WERI-Rb-1 (cell line): Measurements from ENCODE around the gene SAMD7.

Experiments
- DNase-seq: peaks from one replicate; pipeline ENCODE4 v3.0.0-alpha.2; 2020
- H3K27ac ChIP-seq: fragments of 250-450 bp; sonication (Bioruptor Pico); 2 replicates; pipeline ENCODE4 v1.5.1; 2020; ENCODE audit warnings: mild to moderate bottlenecking, moderate library complexity
- H3K27me3 ChIP-seq: fragments of 250-450 bp; sonication (Bioruptor Pico); 2 replicates; pipeline ENCODE4 v1.5.1; 2021; ENCODE audit warnings: mild to moderate bottlenecking, low read depth, moderate library complexity; ENCODE audit not compliant: insufficient read depth, severe bottlenecking
- H3K36me3 ChIP-seq: fragments of 250-450 bp; sonication (Bioruptor Pico); 2 replicates; pipeline ENCODE4 v1.5.1; 2020; ENCODE audit warnings: mild to moderate bottlenecking, moderate library complexity
- H3K4me3 ChIP-seq: 2 replicates; pipeline ENCODE4 v1.5.1; 2011; ENCODE audit warnings: low read depth, mild to moderate bottlenecking, control low read depth, low read length
- H3K9me3 ChIP-seq: fragments of 250-450 bp; sonication (Bioruptor Pico); 2 replicates; pipeline ENCODE4 v1.5.1; 2021; ENCODE audit warnings: mild to moderate bottlenecking, moderate library complexity; ENCODE audit not compliant: severe bottlenecking
- TF ChIP-seq, protein P1 (sequence below): IDR thresholded peaks from 2 replicates; pipeline ENCODE4 v1.5.1; 2011; ENCODE audit warnings: low read depth, mild to moderate bottlenecking, control low read depth, inconsistent platforms, low read length

Gene SAMD7

DNA sequence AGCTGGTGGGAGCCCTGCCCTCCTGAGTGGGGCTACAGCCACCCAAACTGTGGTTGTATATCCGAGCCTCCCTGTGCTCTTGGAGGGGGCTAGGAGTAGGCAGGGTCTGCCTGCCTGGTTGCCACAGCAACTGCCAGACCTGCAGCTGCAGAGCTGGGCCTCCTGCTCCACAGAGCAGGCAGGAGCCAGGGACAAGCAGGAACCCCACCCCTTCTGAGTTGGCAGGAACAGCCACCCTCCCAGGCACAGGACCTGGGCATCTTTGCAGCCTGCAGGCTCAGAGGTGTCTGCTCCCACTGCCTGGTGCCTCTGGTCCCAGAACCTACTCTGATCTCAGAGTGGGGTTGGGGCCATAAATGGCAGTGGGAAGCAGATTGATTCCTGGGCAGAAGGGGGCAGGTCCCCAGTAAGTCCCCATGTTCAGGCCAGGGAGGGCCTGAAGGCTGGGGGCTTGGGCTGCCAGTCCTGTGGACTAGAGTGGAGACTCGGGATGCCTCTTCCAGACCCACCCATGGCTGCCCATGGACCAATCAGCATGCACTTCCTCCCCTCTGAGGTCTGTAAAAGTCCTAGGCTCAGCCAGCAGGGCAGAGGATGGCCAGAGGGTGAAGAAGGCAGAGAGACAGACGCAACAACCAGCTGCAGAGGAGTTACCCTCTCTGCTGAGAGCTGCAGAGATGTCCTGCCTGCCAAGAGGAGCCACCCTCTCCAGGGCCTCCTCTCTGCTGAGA lies 31.4 kb upstream of the SAMD7 start:
- H3K27ac ChIP-seq = no peak overlapping the region
- no peaks in the 10 kb centered on the region for H3K27me3 ChIP-seq
- no peaks in the 10 kb centered on the region for H3K9me3 ChIP-seq
- no peak for DNase-seq
- no peak overlapping the region for H3K4me3 ChIP-seq
- no peaks in the 10 kb centered on the region for H3K36me3 ChIP-seq
- TF ChIP-seq, protein P1, sequence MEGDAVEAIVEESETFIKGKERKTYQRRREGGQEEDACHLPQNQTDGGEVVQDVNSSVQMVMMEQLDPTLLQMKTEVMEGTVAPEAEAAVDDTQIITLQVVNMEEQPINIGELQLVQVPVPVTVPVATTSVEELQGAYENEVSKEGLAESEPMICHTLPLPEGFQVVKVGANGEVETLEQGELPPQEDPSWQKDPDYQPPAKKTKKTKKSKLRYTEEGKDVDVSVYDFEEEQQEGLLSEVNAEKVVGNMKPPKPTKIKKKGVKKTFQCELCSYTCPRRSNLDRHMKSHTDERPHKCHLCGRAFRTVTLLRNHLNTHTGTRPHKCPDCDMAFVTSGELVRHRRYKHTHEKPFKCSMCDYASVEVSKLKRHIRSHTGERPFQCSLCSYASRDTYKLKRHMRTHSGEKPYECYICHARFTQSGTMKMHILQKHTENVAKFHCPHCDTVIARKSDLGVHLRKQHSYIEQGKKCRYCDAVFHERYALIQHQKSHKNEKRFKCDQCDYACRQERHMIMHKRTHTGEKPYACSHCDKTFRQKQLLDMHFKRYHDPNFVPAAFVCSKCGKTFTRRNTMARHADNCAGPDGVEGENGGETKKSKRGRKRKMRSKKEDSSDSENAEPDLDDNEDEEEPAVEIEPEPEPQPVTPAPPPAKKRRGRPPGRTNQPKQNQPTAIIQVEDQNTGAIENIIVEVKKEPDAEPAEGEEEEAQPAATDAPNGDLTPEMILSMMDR = no peak

DNA sequence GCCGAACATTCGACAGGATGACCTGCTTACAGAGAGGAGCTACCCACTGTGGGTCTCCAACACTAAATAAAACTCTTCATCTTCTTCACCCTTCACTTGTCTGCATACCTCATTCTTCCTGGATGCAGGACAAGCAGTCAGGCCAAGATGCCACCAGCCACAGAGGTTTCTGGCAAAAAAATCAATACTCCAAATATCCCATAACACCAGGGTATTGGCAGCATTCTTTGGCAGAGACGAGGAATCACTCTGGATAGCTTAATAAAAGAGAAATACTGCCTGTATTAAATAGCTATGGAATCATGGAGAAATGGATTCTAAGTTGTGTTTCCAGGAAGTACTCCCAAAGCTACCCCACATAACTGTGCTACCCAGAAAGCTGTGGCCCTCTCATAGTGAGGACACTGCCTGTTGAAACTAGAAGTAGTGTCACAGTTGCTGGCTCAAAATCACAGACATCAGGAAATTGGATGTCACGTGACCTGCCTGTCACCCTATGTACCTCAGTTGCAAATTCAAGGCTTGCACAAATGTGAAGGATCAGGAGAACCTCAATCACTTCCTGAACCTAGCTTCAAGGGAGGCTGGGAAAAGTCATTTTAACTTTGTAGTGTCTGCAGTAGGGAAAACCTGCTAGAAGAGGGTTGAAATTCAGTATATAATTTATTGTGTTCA lies 30.7 kb upstream of the SAMD7 start:
- Histone ChIP-seq H3K4me3 (no peak overlapping the region), H3K27me3 (no peaks in the 10 kb centered on the region), H3K9me3 (no peaks in the 10 kb centered on the region), H3K36me3 (no peaks in the 10 kb centered on the region), H3K27ac (no peak overlapping the region)
- TF ChIP-seq, protein P1 = no peak
- DNase-seq = no peak

DNA sequence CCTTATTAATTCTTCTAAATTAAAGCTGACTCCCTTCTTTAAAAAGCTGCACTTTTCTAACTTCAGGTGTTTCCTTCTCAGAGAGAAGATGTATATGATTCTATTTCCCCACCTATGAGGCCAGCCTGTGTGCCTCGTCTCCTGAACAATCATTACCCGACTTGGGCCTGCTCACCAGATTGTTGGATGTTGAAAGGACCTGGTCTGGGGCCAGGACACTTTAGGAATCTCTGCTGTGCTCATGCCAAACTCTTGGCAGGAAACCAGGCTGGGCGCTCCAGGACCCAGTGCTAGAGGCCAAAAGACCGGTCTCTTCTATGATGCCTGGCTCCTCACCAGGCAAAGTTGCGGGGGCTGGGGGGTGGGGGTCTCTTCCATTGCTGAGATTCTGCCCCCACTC lies 24.7 kb upstream of the SAMD7 start:
- no peak overlapping the region for H3K4me3 ChIP-seq
- no peak overlapping the region for H3K27ac ChIP-seq
- H3K27me3 ChIP-seq = no peaks in the 10 kb centered on the region
- no peak for DNase-seq
- no peaks in the 10 kb centered on the region for H3K36me3 ChIP-seq
- H3K9me3 ChIP-seq = no peaks in the 10 kb centered on the region
- TF ChIP-seq, protein P1 = no peak

DNA sequence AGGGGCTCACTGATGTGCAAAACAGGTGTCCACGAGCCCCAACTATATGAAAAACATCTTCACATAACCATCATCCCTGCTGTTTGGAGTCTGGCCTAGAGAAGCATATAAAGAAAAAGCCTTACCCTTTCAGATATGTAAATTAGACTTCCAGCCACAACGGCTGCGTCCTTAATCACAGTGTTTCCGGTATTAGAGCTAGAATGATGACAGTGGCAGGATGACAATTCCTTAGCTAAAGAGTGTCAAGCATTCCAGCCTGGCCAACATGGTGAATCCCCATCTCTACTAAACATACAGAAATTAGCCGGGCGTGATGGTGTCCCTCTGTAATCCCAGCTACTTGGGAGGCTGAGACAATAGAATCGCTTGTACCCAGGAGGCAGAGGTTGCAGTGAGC lies 19.5 kb upstream of the SAMD7 start:
- TF ChIP-seq, protein P1 = no peak
- Histone ChIP-seq H3K36me3 (no peaks in the 10 kb centered on the region), H3K4me3 (no peak overlapping the region), H3K9me3 (no peaks in the 10 kb centered on the region), H3K27ac (no peak overlapping the region), H3K27me3 (no peaks in the 10 kb centered on the region)
- no peak for DNase-seq

DNA sequence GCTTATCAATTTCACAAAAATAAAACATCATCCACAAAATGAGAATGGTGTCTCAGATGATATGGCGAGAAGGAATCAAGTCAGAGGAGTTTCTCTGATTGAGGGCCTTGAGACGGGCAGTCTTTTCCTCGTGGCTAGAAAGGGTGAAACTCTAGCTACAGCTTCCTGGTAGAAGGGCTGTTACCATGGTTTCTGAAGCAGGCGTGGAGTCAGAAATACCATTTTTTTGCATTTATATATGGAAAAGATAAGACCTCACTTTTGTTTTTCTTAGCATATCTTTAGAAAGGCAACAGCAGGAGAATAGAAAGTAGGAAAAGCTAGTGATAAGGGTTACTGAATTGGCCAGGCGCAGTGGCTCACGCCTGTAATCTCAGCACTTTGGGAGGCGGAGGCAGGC lies 17.3 kb upstream of the SAMD7 start:
- no peak for DNase-seq
- Histone ChIP-seq H3K36me3 (no peaks in the 10 kb centered on the region), H3K27me3 (no peaks in the 10 kb centered on the region), H3K9me3 (no peaks in the 10 kb centered on the region), H3K27ac (no peak overlapping the region), H3K4me3 (no peak overlapping the region)
- TF ChIP-seq, protein P1 = no peak
